GM21381 (cell line): ENCODE results near the gene GPC6.

Source experiments
- ATAC-seq: cut with Tn5 transposase; IDR thresholded peaks from one replicate; pipeline ENCODE4 v1.9.1; 2021; ENCODE audit warnings: mild to moderate bottlenecking, moderate library complexity; ENCODE audit not compliant: unreplicated experiment

GPC6 gene

GRCh38 chr13:94138831-94139230, 912.2 kb downstream of the GPC6 start:
- ATAC-seq: no peak

GRCh38 chr13:94139393-94139995, 912.9 kb downstream of the GPC6 start:
- no peak for ATAC-seq

- no peak for ATAC-seq
Observed at GRCh38 chr13:94140027-94140426, 913.4 kb downstream of the GPC6 start.

GRCh38 chr13:94140511-94140910, 913.9 kb downstream of the GPC6 start:
- no peak for ATAC-seq

- no peak for ATAC-seq
Observed at GRCh38 chr13:94143624-94144350, 917.2 kb downstream of the GPC6 start.

GRCh38 chr13:94145966-94146365, 919.4 kb downstream of the GPC6 start:
- ATAC-seq: no peak

- no peak for ATAC-seq
Observed at GRCh38 chr13:94153586-94153985, 927.0 kb downstream of the GPC6 start.

- no peak for ATAC-seq
Observed at GRCh38 chr13:94154367-94154766, 927.8 kb downstream of the GPC6 start.

- ATAC-seq: no peak
Observed at GRCh38 chr13:94157705-94158218, 931.2 kb downstream of the GPC6 start.

- ATAC-seq: no peak
Observed at GRCh38 chr13:94160875-94161274, 934.3 kb downstream of the GPC6 start.

- ATAC-seq: no peak
Observed at GRCh38 chr13:94162289-94162688, 935.7 kb downstream of the GPC6 start.

- no peak for ATAC-seq
Observed at GRCh38 chr13:94163535-94163934, 936.9 kb downstream of the GPC6 start.

GRCh38 chr13:94168783-94169453, 942.3 kb downstream of the GPC6 start:
- ATAC-seq: no peak

- ATAC-seq: no peak
Observed at GRCh38 chr13:94169454-94170144, 943.0 kb downstream of the GPC6 start.

- no peak for ATAC-seq
Observed at GRCh38 chr13:94170145-94170571, 943.6 kb downstream of the GPC6 start.

GRCh38 chr13:94172416-94172815, 945.8 kb downstream of the GPC6 start:
- ATAC-seq: no peak

GRCh38 chr13:94173312-94173854, 946.8 kb downstream of the GPC6 start:
- ATAC-seq: no peak

GRCh38 chr13:94174009-94174408, 947.4 kb downstream of the GPC6 start:
- no peak for ATAC-seq

GRCh38 chr13:94175076-94175475, 948.5 kb downstream of the GPC6 start:
- no peak for ATAC-seq

- no peak for ATAC-seq
Observed at GRCh38 chr13:94176561-94176960, 950.0 kb downstream of the GPC6 start.

GRCh38 chr13:94177041-94177440, 950.4 kb downstream of the GPC6 start:
- ATAC-seq: no peak
